Activated T-helper 1 cell treated with Interleukin-2 at 50 U/mL for 16 hours (primary cell): ENCODE results near the gene KLHL29.

Experiments used
- DNase-seq: peaks from one replicate; pipeline ENCODE4 v3.0.0-alpha.2; 2020; ENCODE audit warnings: low read depth

Gene KLHL29

GRCh38 chr2:23449413-23449812, 64.4 kb downstream of the KLHL29 start:
- no peak for DNase-seq

DNA sequence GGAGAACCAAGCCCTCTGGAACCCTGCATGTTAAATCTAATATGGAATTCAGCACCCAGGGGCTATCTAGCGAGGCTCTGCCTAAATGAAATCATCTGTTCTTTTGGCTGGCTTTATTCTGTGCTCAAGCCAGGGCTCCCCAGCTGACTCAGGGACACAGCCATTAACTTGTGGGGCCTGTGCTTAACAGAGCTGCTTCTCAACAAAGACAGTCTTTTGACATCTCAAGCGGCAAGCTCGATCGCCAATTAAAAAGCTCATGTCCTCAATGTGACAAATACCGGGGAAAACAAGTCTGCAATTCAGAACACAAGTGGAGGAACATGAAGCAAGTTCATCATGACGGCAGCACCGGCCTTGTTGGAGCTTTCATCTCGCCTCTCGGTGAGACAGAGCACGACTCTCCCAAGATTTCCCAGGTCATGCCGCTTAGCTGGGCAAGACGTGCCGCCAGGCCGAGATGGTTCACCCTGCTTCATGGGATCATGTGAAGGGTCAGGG, 64.9 kb downstream of the KLHL29 start:
- DNase-seq, result no peak

- DNase-seq, result no peak
Measured at GRCh38 chr2:23452372-23452771, 67.4 kb downstream of the KLHL29 start.

GRCh38 chr2:23452853-23453420, 68.0 kb downstream of the KLHL29 start:
- DNase-seq, result no peak

GRCh38 chr2:23453432-23453831, 68.5 kb downstream of the KLHL29 start:
- no peak for DNase-seq

GRCh38 chr2:23453836-23454460, 69.0 kb downstream of the KLHL29 start:
- no peak for DNase-seq

DNA sequence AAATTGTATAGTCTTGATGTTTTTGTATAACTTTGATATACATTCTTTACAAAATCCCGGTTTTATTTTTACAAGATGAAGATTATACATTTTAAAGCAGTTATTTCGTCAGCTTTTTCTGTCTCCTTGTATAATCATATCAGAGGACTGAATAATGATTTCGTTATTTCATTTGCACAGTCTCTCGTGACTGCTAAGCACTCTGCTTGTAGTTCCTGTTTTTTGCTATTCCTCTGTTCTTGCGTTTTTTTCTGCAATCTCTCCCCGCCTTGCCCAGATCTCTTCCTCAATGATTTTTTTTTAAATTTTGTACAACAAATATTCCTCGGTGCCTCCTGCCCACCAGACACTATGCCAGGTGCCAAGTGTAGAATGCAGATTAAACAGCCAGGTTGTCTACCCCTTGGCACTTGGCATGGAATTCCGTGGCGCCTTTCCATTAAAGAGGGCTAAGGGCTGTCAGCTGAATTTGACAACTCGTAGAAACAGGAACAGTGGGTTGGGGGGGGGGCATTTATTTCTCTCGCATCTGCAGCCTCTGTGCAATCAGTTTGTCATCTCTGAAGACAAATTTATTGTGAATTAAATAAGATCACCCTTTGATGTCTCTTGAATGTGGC, 69.6 kb downstream of the KLHL29 start:
- no peak for DNase-seq

DNA sequence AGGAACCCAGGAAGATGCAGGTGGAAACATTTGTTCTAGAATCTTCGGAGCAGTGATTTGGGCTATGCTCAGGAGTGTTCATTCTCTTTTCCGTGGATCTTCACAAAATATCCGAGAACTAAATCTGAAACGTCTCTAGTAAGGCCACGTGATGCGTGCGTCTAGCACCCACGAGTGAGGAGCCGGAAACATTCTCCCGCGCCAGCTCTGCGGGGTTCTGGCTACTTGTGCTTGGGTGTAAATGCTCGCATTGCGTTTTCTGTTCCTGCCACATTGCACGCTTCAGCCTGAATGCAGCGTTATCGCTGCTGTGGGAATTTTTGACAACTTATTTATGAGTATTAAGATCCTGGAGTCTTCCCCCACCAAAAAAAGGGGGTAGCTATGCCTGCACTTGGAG, 71.4 kb downstream of the KLHL29 start:
- no peak for DNase-seq

DNA sequence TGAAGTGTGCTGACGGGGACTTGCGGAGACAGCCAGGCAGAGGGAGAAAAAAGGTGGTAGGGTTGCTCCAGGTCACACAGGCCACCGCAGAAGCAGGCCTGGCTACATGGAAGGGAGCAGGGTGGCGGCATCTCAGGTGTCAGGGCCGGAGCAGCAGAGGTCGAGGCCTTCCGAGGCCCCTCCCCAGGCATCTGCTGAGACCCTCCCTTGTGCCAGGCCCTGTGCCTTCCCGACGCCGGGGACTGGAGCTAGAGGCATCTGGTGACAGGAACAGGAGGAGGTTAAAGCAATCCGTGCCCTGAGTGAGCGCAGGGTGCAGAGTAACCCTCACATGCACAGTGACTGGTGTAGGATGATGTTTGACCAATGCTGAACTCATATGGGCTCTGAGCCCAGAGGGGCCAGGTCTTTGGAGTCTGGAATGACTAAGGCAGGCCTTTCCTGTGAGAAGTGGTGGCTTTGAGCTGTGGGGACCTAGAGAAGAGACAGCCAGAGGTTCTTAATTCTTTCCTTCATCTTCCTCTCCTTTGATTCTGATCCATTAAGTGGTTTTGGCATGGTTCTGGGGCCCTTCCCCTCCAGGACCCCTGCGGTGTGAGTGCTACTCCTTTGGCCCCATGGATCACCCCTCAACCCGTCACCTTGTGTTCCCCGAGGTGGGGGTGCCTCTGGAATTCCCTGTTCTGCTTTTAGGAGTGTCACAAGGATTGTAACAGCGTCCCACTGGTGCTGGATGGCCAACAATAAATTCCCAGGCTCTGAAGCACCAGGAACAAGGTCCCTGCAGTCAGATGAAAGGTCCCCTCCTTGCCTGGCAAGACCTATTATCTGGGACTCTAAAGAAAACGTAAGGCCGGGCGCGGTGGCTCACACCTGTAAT, 72.1 kb downstream of the KLHL29 start:
- no peak for DNase-seq

- DNase-seq, result no peak
Measured at GRCh38 chr2:23457990-23458682, 73.2 kb downstream of the KLHL29 start.

DNA sequence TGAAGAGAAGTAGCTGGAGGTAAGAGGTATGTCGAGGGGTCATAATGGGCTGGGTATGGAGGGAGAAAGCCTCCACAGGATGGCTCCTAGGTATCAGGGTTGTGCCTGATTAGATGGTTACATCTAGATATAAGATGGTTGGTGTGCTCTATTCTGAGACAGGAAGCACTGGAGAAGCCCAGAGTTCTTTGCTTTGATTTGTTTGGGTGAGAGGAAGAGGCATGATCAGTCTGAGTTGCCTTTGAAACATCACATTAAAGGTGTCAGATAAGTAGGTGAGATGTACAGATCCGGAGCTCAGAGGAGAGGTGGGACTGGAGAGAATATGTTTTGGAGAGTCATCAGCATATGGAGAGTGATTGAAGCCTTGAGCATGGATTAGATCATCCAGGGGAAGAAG, 74.1 kb downstream of the KLHL29 start:
- no peak for DNase-seq

GRCh38 chr2:23460228-23460627, 75.2 kb downstream of the KLHL29 start:
- DNase-seq, result no peak

DNA sequence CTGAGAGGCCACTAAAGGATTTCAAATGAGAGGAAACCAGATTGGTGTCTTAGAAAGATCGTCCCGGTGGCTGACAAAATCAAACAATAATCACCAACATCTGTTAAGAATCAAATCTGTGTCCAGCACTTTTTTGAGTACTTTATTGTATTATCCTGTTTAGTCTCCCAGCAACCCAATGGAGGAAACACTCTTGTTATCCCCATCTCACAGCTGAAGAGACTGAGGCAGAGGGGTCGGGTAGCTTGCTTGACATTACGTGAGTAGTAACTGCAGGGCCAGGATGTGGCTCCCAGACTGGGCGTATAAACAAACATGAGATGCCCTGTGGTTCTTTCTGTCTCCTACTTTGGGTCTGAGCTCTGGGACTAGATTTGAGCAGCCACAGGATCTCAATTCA, 76.0 kb downstream of the KLHL29 start:
- no peak for DNase-seq

DNA sequence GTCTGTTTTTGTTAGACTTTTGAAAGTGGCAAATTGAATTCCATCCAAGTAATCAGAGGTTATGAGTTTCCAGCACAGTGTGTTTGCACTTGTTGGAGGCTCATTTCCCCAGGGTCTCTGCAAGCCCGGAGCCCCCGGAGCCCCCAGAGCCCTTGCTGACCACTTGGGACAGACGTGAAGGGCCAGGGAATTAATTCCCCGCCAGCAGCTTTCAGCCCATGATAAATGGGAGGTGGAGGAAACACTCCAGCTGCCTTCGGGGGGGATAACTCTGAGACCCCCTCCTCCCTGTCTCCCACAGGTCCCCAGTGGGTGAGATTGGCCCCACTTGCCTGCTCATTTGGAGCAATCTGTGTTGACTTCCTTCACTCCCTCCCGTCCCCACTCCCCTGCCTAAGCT, 79.2 kb downstream of the KLHL29 start:
- DNase-seq, result no peak

DNA sequence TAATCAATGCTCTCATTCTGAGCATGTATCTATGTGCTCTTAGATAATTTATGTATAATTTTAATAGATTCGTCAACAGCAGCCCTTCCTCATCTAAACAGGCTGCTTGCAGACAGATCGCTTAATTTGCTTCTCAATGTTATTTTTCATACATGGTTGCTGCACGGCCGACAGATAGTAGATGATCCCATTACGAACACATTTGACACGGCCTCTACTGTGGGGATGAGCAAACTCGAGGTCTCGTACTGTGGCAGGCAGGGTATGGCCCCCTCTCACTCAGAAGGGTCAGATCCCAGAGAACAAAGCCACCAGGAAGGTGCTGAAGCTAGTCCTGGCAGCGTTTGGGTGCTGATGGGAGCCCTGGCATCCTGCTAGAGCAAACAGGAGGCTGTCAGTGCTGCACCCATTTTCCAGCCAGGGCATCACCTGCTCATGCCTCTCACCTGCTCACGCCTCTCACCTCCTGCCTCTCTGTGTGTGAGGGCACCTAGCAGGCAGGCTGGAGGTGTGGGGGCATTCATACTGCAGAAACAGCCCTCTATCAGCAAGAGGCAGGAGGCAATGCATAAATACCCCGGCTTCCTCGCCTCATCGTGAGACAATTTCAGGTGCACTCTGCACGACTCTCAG, 80.0 kb downstream of the KLHL29 start:
- DNase-seq, result no peak

- no peak for DNase-seq
Measured at GRCh38 chr2:23465936-23466335, 81.0 kb downstream of the KLHL29 start.

DNA sequence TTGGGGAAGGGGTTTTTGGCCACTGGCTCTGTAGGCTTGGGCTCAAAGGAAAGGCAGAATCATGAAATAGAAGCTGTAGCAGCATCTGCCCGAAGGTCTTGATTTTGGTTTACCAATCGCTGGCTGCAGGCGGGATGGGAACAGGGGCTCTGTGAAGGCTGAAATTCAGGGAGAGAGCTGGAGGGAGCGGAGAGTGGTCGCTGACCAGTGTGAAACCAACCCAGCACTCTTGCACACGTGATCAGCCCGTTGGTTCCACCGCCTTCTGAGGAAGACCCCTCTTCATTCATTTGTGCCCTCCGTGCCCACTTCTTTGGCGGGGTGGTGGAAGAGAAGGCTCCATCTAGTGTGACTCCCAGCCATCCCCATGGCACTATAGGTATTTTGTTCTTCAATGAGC, 82.6 kb downstream of the KLHL29 start:
- no peak for DNase-seq

- no peak for DNase-seq
Measured at GRCh38 chr2:23468474-23469141, 83.6 kb downstream of the KLHL29 start.

DNA sequence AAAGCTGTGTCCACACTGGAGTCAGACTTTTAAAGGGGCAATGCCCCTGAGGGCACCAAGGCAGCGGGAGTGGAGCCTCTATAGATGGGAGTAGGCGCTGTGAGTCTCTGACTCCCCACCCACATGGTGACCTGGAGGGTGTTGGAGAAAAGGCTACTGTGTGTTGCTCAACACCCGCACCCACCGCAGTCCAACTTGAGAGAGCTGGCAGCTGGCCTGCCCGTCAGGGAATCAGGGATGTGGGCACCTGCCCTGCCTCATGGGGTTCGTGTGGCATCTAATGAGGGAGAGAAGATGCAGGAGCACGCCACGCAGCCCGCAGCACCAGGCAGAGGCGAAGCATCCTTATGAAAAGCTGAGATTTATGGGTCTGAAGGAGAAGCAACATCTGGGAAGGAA, 84.2 kb downstream of the KLHL29 start:
- DNase-seq, result no peak

DNA sequence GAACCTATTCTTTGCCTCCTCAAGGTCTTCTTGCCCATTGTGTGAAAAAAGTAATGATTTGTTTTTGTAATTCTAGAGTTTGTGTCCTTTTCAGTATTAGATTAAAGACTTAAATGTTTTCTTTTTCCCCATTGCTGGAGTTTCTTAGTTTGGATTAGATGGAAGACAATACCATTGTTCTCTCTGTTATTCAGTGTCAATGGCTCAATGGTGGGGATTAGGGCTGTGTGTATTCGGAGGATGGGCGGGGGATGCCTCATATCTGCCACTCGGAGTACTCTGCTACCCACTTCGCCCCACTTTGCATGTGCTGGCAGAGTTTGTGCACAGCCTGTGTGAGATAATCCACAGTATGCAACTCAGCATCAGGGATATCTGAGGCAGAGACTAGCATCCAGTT, 90.1 kb downstream of the KLHL29 start:
- no peak for DNase-seq

DNA sequence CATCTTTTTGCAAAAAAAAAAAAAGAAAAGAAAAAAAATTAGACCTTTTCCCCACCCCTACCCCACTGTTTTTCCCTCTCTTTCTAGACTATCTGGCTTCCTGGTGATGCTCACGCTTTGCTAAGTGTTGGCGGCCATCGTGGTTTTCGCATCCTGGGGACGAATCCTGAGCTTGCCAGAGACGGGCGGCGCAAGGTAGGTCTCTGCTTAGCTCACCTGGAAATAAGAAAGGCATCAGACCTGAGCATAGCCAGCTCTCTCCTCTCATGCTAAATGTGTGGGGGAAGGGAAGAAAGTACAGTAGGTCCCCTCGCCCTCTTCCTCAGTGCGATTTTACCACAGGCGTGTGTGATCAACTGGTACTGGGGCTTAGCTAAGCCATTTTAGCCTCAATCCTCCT, 90.5 kb downstream of the KLHL29 start:
- no peak for DNase-seq
